GM21529 (cell line): ENCODE measurements around the gene PBX1.
"Not testable (repeated sequence)": the region's sequence is repeated elsewhere in the genome, so short reads cannot be mapped to it uniquely, and the experiment has no call there.

Source experiments
- ATAC-seq: cut with Tn5 transposase; IDR thresholded peaks from one replicate; pipeline ENCODE4 v1.9.1; 2021; ENCODE audit not compliant: unreplicated experiment

PBX1 gene

DNA sequence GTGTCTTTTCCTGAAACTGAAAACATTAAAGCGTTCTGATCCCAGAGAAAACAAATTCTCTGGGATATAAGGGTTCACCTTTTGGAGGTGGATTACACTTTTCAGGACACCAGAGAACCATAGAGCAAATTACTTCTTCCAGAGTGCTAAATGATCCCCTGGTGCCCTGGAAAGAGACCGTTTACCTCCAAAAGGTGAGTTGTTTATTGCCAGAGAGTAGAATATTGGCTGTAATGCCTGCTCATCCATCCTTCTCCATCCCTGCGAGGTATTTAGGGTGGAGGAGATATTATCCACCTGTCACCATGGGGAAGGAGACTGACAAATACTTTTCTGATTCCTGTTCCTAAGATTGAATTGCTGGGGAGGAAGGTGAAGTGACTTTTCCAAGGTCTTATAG lies 30.4 kb downstream of the PBX1 start:
- no peak for ATAC-seq

- no peak for ATAC-seq
These were observed 31.1 kb downstream of the PBX1 start for GRCh38 chr1:164589961-164590507.

DNA sequence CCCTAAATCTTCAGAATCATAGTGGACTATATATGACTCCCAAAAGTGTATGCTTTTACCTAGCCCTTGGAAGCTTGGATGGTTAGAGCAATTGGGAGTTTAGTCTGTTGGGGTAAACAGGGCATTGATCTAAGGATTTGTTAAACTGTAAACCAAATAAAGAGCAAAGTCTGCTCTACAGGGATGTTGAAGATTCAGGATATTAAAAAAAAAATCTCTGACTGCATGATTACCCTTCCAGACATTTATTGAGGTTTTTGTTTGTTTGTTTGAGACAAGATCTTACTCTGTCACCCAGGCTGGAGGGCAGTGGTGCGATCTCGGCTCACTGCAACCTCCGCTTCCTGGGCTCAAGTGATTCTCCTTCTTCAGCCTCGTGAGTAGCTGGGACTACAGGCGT lies 31.6 kb downstream of the PBX1 start:
- no peak for ATAC-seq

GRCh38 chr1:164591858-164592257 lies 32.9 kb downstream of the PBX1 start:
- no peak for ATAC-seq

DNA sequence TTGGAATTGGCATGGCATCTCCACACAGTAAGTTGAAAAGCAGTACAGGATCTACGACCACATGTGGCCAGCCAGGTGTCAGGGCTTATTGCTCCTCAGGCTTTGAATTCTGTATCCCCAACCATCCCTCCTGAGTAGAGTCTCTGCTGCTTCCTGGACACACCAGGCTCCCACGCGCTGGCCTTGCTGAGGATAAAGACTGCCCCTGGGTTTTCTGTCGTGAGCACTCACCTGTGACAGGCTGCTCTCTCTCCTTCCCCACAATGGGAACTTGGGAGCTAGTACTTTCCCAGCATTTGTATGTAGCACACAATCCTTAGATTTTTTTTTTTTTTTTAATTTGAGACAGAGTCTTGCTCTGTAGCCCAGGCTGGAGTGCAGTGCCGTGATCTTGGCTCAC lies 33.6 kb downstream of the PBX1 start:
- no peak for ATAC-seq

GRCh38 chr1:164595212-164595611 lies 36.2 kb downstream of the PBX1 start:
- ATAC-seq = no peak

DNA sequence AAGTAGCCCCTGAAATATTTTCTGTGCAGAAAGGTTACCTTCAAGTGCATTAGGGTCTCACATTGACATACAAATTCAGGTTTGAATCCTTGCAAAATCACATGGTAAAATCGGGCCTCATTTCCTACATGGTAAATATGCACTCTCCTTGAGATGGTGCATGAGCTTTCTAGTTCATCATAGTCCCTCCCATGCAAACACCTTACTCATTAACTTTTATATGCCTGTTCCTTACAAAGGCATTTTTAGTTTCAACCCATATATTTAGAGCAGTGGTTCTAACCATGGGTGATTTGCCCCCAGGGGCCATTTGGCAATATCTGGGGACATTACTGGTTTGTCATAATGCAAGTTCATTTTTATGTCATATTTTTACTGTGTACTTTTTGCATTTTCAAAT lies 37.2 kb downstream of the PBX1 start:
- ATAC-seq = no peak

DNA sequence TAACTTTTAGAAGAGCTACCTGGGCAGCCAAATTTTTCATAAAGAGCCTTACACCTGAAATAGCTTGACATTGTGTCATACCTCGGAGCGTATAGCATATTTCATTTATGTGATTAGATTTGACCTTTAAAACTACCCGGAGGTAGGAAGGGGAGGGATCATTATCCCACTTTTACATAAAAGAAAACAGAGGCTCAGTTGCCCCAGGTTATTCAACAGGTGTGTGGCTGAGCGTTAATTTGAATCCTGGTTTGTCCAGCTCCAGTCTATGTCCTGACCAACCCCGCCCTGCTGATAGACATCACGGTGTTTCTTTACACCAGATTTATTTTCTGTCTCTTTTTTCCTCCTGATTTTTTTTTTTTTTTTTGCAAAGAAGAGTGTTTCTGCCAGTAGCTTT lies 39.7 kb downstream of the PBX1 start:
- no peak for ATAC-seq

DNA sequence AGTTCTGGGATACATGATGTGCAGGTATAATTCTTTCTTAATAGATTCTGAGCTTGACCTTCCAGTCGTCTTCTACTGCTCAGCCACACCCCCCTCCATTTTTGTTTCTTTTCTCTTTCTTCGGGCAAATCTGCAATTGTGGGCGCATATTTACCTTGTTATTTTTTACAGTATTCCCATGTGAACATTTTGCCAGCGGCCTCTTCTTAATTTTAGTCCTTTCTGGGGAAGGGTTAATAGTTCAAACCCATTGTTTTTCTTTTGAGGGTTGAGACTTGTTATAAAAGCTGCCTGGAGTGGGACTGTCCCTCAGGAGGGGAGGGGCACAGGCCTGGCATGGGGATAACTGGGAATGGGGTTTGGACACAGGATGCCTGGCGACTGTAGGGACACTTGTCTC lies 40.3 kb downstream of the PBX1 start:
- no peak for ATAC-seq

- ATAC-seq = no peak
These were observed 42.6 kb downstream of the PBX1 start for GRCh38 chr1:164601399-164602100.

- ATAC-seq = no peak
These were observed 43.1 kb downstream of the PBX1 start for GRCh38 chr1:164602101-164602422.

DNA sequence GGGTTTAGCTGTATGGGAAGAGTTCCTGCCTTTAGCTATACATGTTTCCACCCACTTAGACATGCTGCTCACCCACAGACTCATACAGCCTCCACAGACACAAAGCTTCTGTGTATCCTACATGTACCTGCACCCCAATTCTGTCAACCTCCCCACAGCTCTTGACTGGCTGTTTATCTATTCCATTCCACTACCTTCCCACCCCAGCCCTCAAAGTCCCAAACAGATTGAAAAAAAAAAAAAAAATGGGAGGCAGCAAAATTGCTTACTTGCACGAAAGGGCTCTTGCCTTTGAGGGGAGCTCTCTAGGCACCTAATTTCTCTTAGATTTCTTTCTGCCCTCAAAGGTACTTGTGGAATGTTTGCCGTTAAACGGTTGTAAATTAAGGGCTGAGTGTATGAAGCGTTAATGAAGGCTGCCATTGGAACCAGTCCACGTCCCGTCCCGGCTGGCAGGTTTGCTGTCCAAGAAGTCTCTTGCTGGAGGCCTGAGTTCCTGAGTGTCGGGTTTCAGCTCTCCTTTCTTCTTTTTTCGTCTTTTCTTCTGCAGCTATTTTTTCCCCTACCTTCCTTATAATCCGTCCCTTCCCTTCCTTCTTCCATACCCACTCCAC lies 43.6 kb downstream of the PBX1 start:
- no peak for ATAC-seq

- not testable (repeated sequence) for ATAC-seq
These were observed 44.8 kb downstream of the PBX1 start for GRCh38 chr1:164603805-164604204.

- ATAC-seq = no peak
These were observed 45.6 kb downstream of the PBX1 start for GRCh38 chr1:164604541-164604940.

- ATAC-seq = no peak
These were observed 46.5 kb downstream of the PBX1 start for GRCh38 chr1:164605254-164606091.

- ATAC-seq = no peak
These were observed 48.4 kb downstream of the PBX1 start for GRCh38 chr1:164607351-164607750.

GRCh38 chr1:164608651-164609057 lies 49.7 kb downstream of the PBX1 start:
- no peak for ATAC-seq

- ATAC-seq = no peak
These were observed 50.1 kb downstream of the PBX1 start for GRCh38 chr1:164609089-164609488.

DNA sequence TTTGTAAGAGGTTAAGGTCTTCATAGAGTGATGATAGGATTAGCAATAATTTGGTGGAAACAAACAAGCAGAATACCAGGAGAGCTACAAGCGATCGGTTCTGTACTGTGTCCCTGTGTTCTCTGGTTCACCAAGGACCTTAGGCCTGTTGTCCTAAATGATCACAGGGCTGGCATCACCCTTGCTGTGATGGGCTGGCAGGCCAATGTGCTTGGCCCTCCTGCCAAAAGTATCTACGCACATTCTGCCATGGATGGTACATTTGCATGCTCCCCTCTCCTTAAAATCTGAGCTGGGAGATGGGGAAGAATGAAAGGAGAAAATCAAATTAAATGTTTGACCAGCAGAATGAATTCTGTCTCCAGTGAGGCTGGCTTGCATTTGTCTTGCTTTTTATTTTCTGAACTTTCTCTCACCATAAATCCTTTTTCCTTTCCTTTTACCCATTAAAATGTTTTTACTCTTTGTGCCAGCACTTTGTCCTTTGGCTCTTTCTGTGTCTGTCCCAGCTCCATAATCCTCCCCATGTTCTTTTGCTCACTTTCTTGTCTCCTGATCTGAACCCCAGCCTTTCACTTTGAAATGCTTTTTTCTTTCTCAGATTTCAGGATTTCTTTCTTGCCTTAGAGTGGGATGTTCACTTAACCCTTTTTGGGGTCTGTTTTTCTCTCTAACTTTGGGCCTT lies 51.7 kb downstream of the PBX1 start:
- no peak for ATAC-seq

DNA sequence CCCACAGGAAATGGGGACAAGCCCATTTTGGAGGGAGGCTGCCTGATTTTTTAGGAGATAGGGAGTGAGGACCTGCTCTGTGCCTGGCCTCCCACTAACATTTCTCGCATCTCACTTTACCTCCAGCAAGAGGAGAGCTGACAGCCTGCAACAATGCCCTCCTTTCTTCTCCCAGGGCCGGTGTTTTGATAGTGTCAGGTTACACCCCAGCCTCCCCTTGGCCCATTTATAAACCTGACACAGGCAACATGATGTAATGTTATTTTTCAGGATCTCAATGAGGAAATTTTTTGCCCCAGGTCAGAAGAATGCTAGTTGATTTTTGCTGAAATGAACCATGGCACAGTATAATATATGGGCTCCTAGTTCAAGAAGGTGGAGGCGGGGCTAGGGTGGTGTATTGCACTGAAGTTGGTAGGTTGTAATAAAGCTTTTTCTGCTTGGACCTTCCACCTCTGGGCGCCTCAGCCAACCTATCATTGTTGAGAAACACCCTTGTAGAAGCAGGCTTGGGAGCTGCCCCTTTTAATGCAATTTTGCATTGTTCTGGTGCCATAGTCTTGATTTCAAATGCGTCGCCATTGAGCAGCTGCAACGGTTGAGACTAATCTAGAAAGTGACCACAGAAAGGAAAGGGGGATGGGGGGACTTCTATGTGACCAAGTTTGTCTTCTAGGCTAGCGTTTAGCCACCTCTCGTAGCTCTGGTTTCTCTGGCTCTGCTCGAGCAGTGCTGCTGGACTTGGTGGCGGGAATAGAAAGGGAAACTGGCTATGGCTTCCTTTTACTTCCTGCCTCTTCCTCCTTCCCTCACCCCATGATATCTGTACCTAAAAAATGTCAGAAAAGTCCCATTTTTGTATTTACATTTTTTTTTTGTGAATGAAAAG lies 53.0 kb downstream of the PBX1 start:
- ATAC-seq = no peak
